Osteocyte (in vitro differentiated cells): Measurements from ENCODE around the gene ADAMTS12. TPM values are rescaled to one million over a fixed set of nuclear protein-coding genes. Genes with fewer than 3 reads are reported as not detected.

Source experiments
- DNase-seq: peaks from one replicate; pipeline ENCODE4 v3.0.0; 2021; ENCODE audit warnings: mixed read lengths; ENCODE audit not compliant: unreplicated experiment; ENCODE audit errors: extremely low spot score
- H3K27ac Mint-ChIP-seq: one replicate; pipeline ENCODE4 v1.8.0; 2021; ENCODE audit warnings: mild to moderate bottlenecking, mixed read lengths; ENCODE audit not compliant: unreplicated experiment
- H3K27me3 Mint-ChIP-seq: one replicate; pipeline ENCODE4 v1.8.0; 2021; ENCODE audit warnings: mixed read lengths; ENCODE audit not compliant: unreplicated experiment
- H3K36me3 Mint-ChIP-seq: one replicate; pipeline ENCODE4 v1.8.0; 2021; ENCODE audit warnings: mixed read lengths; ENCODE audit not compliant: unreplicated experiment
- H3K4me1 Mint-ChIP-seq: one replicate; pipeline ENCODE4 v1.8.0; 2021; ENCODE audit warnings: mixed read lengths; ENCODE audit not compliant: unreplicated experiment
- H3K4me3 Mint-ChIP-seq: one replicate; pipeline ENCODE4 v1.8.0; 2021; ENCODE audit warnings: mild to moderate bottlenecking, moderate library complexity, mixed read lengths; ENCODE audit not compliant: unreplicated experiment
- H3K9me3 Mint-ChIP-seq: one replicate; pipeline ENCODE4 v1.8.0; 2021; ENCODE audit warnings: mixed read lengths; ENCODE audit not compliant: unreplicated experiment
- CTCF ChIP-seq: fragments of 200-600 bp; sonication (generic); IDR thresholded peaks from 2 replicates; pipeline ENCODE4 v1.5.0; 2021; ENCODE audit warnings: antibody characterized with exemption, mild to moderate bottlenecking, moderate library complexity
- total RNA-seq: library from RNA; stranded (reverse); gene quantifications from 2 replicates; pipeline ENCODE4 v1.2.1, GENCODE V29; 2021

ADAMTS12 gene
- total RNA-seq, 1 donor from 2014 or later: 13.9 TPM

- TF ChIP-seq CTCF: no peak
- Mint-ChIP-seq H3K27me3 (no peaks in the 10 kb centered on the region), H3K36me3 (peaks cover 12% of the 10 kb centered on the region), H3K4me3 (no peak overlapping the region), H3K27ac (no peak overlapping the region), H3K9me3 (no peaks in the 10 kb centered on the region), H3K4me1 (no peaks in the 10 kb centered on the region)
- DNase-seq: no peak
Measured at GRCh38 chr5:33482335-33482734, 409.5 kb downstream of the ADAMTS12 start.

GRCh38 chr5:33480876-33481275 lies 410.9 kb downstream of the ADAMTS12 start:
- H3K36me3 Mint-ChIP-seq: peaks cover 23% of the 10 kb centered on the region
- no peaks in the 10 kb centered on the region for H3K9me3 Mint-ChIP-seq
- no peak overlapping the region for H3K4me3 Mint-ChIP-seq
- TF ChIP-seq CTCF: no peak
- H3K27ac Mint-ChIP-seq: no peak overlapping the region
- DNase-seq: no peak
- H3K27me3 Mint-ChIP-seq: no peaks in the 10 kb centered on the region
- H3K4me1 Mint-ChIP-seq: no peaks in the 10 kb centered on the region

- Mint-ChIP-seq H3K27ac (no peak overlapping the region), H3K9me3 (no peaks in the 10 kb centered on the region), H3K27me3 (no peaks in the 10 kb centered on the region), H3K36me3 (peaks cover 37% of the 10 kb centered on the region), H3K4me1 (no peaks in the 10 kb centered on the region), H3K4me3 (no peak overlapping the region)
- no peak for TF ChIP-seq CTCF
- DNase-seq: no peak
Measured at GRCh38 chr5:33479311-33479710, 412.5 kb downstream of the ADAMTS12 start.

- no peak for TF ChIP-seq CTCF
- Mint-ChIP-seq H3K4me3 (no peak overlapping the region), H3K4me1 (no peaks in the 10 kb centered on the region), H3K9me3 (no peaks in the 10 kb centered on the region), H3K27ac (no peak overlapping the region), H3K27me3 (no peaks in the 10 kb centered on the region), H3K36me3 (peaks cover 50% of the 10 kb centered on the region)
- DNase-seq: no peak
Measured at GRCh38 chr5:33477816-33478215, 414.0 kb downstream of the ADAMTS12 start.

GRCh38 chr5:33476992-33477391 lies 414.8 kb downstream of the ADAMTS12 start:
- Mint-ChIP-seq H3K4me3 (no peak overlapping the region), H3K4me1 (no peaks in the 10 kb centered on the region), H3K9me3 (no peaks in the 10 kb centered on the region), H3K27ac (no peak overlapping the region), H3K27me3 (no peaks in the 10 kb centered on the region), H3K36me3 (peaks cover 52% of the 10 kb centered on the region)
- no peak for TF ChIP-seq CTCF
- no peak for DNase-seq
